Measurements from ENCODE around the gene NUP205.

GRCh38 chr7:135597181-135597925 is 39.6 kb downstream of the NUP205 start:
- TF ChIP-seq, protein P1, sequence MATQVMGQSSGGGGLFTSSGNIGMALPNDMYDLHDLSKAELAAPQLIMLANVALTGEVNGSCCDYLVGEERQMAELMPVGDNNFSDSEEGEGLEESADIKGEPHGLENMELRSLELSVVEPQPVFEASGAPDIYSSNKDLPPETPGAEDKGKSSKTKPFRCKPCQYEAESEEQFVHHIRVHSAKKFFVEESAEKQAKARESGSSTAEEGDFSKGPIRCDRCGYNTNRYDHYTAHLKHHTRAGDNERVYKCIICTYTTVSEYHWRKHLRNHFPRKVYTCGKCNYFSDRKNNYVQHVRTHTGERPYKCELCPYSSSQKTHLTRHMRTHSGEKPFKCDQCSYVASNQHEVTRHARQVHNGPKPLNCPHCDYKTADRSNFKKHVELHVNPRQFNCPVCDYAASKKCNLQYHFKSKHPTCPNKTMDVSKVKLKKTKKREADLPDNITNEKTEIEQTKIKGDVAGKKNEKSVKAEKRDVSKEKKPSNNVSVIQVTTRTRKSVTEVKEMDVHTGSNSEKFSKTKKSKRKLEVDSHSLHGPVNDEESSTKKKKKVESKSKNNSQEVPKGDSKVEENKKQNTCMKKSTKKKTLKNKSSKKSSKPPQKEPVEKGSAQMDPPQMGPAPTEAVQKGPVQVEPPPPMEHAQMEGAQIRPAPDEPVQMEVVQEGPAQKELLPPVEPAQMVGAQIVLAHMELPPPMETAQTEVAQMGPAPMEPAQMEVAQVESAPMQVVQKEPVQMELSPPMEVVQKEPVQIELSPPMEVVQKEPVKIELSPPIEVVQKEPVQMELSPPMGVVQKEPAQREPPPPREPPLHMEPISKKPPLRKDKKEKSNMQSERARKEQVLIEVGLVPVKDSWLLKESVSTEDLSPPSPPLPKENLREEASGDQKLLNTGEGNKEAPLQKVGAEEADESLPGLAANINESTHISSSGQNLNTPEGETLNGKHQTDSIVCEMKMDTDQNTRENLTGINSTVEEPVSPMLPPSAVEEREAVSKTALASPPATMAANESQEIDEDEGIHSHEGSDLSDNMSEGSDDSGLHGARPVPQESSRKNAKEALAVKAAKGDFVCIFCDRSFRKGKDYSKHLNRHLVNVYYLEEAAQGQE (IDR thresholded peaks at IDR 0.05; ENCODE audit: insufficient read depth in 1 of 2, low read depth in 2 of 2, low read length in 2 of 2) = no peak
- TF ChIP-seq FOXP2 (optimal IDR thresholded peaks at IDR 0.05; ENCODE audit: borderline replicate concordance, extremely low read depth, extremely low read length, insufficient read depth) = no peak
